BJ (cell line): ENCODE results near the gene ATP8B1. TPM values are rescaled to one million over a fixed set of nuclear protein-coding genes. Genes with fewer than 3 reads are reported as not detected.
"Not testable (repeated sequence)": the region's sequence is repeated elsewhere in the genome, so short reads cannot be mapped to it uniquely, and the experiment has no call there.

Source experiments
- CTCF ChIA-PET: fragments of 350-600 bp; formaldehyde crosslinking; extraction: SDS; loops from one replicate; lab custom pipeline; 2021; ENCODE audit warnings: antibody characterized with exemption, inconsistent platforms; lab: Yijun Ruan, JAX
- POLR2A ChIA-PET: fragments of 300-600 bp; sonication (Branson Sonifier 250); formaldehyde crosslinking; extraction: SDS; loops from one replicate; lab custom pipeline; 2021; ENCODE audit warnings: antibody characterized with exemption; lab: Charles Lee
- DNase-seq: peaks from one replicate; pipeline ENCODE4 v3.0.0-alpha.2; 2011; ENCODE audit warnings: low read depth
- H3K27me3 ChIP-seq: 2 replicates; pipeline ENCODE4 v1.6.0; 2011; ENCODE audit warnings: low read length; ENCODE audit not compliant: control insufficient read depth, insufficient read depth
- H3K36me3 ChIP-seq: 2 replicates; pipeline ENCODE4 v1.5.1; 2011; ENCODE audit warnings: low read length; ENCODE audit not compliant: control insufficient read depth, insufficient read depth
- H3K4me3 ChIP-seq: 2 replicates; pipeline ENCODE4 v1.5.1; 2011; ENCODE audit warnings: low read depth, mild to moderate bottlenecking, control low read depth, low read length
- CTCF ChIP-seq: IDR thresholded peaks from 2 replicates; pipeline ENCODE4 v1.5.1; 2011; ENCODE audit warnings: low read depth, mild to moderate bottlenecking, control low read depth, inconsistent platforms, low read length, moderate library complexity; ENCODE audit not compliant: insufficient read depth
- polyA plus RNA-seq: library from polyadenylated mRNA; depleted of rRNA; stranded (reverse); fragments of >200 nt; gene quantifications from 2 replicates; pipeline ENCODE4 v1.2.3, GENCODE V29; 2011

ATP8B1 gene
- polyA plus RNA-seq, 1 experiment: 53.3 TPM

- Histone ChIP-seq H3K4me3 (no peak overlapping the region), H3K27me3 (no peaks in the 10 kb centered on the region), H3K36me3 (peaks cover 8% of the 10 kb centered on the region)
- ChIA-PET POLR2A (interaction anchor here (0.6 kb wide), 1 partner anchor 36 kb away, joined by 17 read pairs; no protein-coding TSS in a partner anchor), CTCF (interaction anchor here (1.1 kb wide), 1 partner anchor 21 kb away, joined by 3 read pairs; no protein-coding TSS in a partner anchor)
- no peak for DNase-seq
- TF ChIP-seq CTCF: no peak
Measured at GRCh38 chr18:57730146-57730545, 73.0 kb downstream of the ATP8B1 start.

- H3K36me3 ChIP-seq: peaks cover 8% of the 10 kb centered on the region
- no peak overlapping the region for H3K4me3 ChIP-seq
- POLR2A ChIA-PET: interaction anchor here (0.7 kb wide), 1 partner anchor 360 kb away, joined by 6 read pairs; no protein-coding TSS in a partner anchor
- CTCF ChIA-PET: interaction anchor here (1.1 kb wide), 1 partner anchor 20 kb away, joined by 3 read pairs; no protein-coding TSS in a partner anchor
- no peaks in the 10 kb centered on the region for H3K27me3 ChIP-seq
- no peak for TF ChIP-seq CTCF
- no peak for DNase-seq
Measured at GRCh38 chr18:57728941-57729511, 74.1 kb downstream of the ATP8B1 start.

- no peak for TF ChIP-seq CTCF
- ChIA-PET POLR2A (interaction anchor here (0.7 kb wide), 1 partner anchor 361 kb away, joined by 6 read pairs; no protein-coding TSS in a partner anchor), CTCF (no interaction called here)
- Histone ChIP-seq H3K4me3 (no peak overlapping the region), H3K36me3 (peaks cover 8% of the 10 kb centered on the region), H3K27me3 (no peaks in the 10 kb centered on the region)
- DNase-seq: no peak
Measured at GRCh38 chr18:57727952-57728807, 74.9 kb downstream of the ATP8B1 start.

- H3K4me3 ChIP-seq, CTCF ChIA-PET, POLR2A ChIA-PET, H3K27me3 ChIP-seq, H3K36me3 ChIP-seq, DNase-seq: not testable (repeated sequence)
Measured at GRCh38 chr18:57719211-57719935, 83.7 kb downstream of the ATP8B1 start.

GRCh38 chr18:57716549-57716948 is 86.6 kb downstream of the ATP8B1 start:
- CTCF ChIA-PET: interaction anchor here (0.6 kb wide), 1 partner anchor 17 kb away, joined by 3 read pairs; no protein-coding TSS in a partner anchor
- no peak overlapping the region for H3K4me3 ChIP-seq
- TF ChIP-seq CTCF: no peak

More at GRCh38 chr18:57716549-57716948, 86.6 kb downstream of the ATP8B1 start:
- no peak for DNase-seq
- POLR2A ChIA-PET: no interaction called here
- H3K36me3 ChIP-seq: peaks cover 5% of the 10 kb centered on the region; the same call in 1 of the 2 replicates
- no peaks in the 10 kb centered on the region for H3K27me3 ChIP-seq
